HUES64 (cell line): Measurements from ENCODE around the gene SH3BP1.

ENCODE experiments used
- H3K27ac ChIP-seq: 2 replicates; pipeline ENCODE4 v1.7.0; 2013; ENCODE audit warnings: low read depth, low read length, inconsistent platforms
- H3K27me3 ChIP-seq: 2 replicates; pipeline ENCODE4 v1.6.1; 2013; ENCODE audit warnings: mild to moderate bottlenecking, low read length; ENCODE audit not compliant: insufficient read depth
- H3K36me3 ChIP-seq: 2 replicates; pipeline ENCODE4 v1.6.1; 2013; ENCODE audit warnings: mild to moderate bottlenecking, low read length; ENCODE audit not compliant: insufficient read depth
- H3K4me1 ChIP-seq: 2 replicates; pipeline ENCODE4 v1.6.1; 2013; ENCODE audit warnings: mild to moderate bottlenecking, low read length, moderate library complexity; ENCODE audit not compliant: insufficient read depth
- H3K4me3 ChIP-seq: 2 replicates; pipeline ENCODE4 v1.5.1; 2013; ENCODE audit warnings: mild to moderate bottlenecking, low read length, moderate library complexity
- H3K9ac ChIP-seq: 2 replicates; pipeline ENCODE4 v1.6.1; 2013; ENCODE audit warnings: mild to moderate bottlenecking, low read depth, low read length
- H3K9me3 ChIP-seq: 2 replicates; pipeline ENCODE4 v1.6.1; 2013; ENCODE audit warnings: low read depth, low read length; ENCODE audit not compliant: insufficient read depth
- WGBS: fragments of 150-250, 120-280 bp; methylation state at CpG from one replicate; pipeline ENCODE4 v1.1.7; 2013; ENCODE audit warnings: missing lambda C conversion rate; 5-methylcytosine and 5-hydroxymethylcytosine counted together

The SH3BP1 gene

DNA sequence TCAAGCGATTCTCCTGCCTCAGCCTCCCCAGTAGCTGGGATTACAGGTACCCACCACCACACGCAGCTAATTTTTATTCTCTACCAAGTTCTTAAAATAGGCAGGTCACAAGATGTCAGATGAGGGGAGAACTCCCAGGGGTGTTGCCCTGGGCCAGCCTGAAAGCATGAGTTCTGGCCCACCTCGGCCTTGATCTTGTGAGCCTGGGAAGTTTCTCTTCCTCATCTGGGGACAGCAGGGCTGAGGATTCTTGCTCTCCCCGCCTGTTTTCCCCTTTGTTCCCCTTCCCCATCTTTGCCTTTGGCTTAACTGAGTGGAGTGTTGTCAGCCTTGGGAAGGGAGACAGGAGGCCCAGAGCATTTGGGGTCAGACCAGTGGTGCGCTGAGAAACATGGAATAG is 22.6 kb downstream of the SH3BP1 start:
- Histone ChIP-seq H3K27ac (no peak overlapping the region), H3K9me3 (no peaks in the 10 kb centered on the region), H3K9ac (no peak overlapping the region), H3K4me3 (no peak overlapping the region), H3K36me3 (peaks cover 25% of the 10 kb centered on the region), H3K27me3 (no peaks in the 10 kb centered on the region), H3K4me1 (peaks cover 4% of the 10 kb centered on the region; the same call in 1 of the 2 replicates)
- WGBS, result 94% methylated on average over 5 of the region's 5 CpGs

DNA sequence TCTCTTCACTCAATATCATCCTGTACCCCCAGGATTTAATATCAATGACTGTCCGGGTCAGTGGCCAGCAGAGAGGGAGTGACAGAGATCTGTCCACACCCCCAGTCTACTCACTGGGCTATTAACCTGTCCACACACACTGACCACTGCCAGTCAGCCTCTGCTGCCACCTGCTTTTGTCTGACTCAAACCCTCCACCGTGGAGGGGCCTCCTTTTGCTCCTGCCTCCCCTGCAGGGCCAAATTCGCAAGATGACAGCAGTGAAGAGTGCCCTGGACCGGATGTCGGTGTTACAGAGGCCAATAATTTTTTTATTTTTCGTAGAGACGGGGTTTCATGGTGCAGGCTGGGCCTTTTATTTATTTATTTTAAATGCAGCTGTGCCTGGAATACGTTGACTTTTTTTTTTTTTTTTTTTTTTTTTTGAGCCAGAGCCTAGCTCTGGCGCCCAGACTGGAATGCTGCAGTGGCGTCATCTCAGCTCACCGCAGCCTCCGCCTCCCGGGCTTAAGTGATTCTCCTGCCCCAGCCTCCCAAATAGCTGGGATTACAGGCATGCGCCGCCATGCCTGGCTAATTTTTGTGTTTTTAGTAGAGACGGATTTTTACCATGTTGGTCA is 24.2 kb downstream of the SH3BP1 start:
- Histone ChIP-seq H3K4me3 (no peak overlapping the region), H3K9me3 (no peaks in the 10 kb centered on the region), H3K4me1 (0 out of 2 replicates have a peak, but pooled peaks cover 4% of the 10 kb centered on the region), H3K36me3 (peaks cover 25% of the 10 kb centered on the region), H3K27ac (no peak overlapping the region), H3K27me3 (no peaks in the 10 kb centered on the region), H3K9ac (no peak overlapping the region)
- WGBS, result 93% methylated on average over 16 of the region's 16 CpGs

- Histone ChIP-seq H3K4me3 (no peak overlapping the region), H3K27ac (no peak overlapping the region), H3K4me1 (0 out of 2 replicates have a peak, but pooled peaks cover 4% of the 10 kb centered on the region), H3K36me3 (peaks cover 25% of the 10 kb centered on the region), H3K27me3 (no peaks in the 10 kb centered on the region), H3K9me3 (no peaks in the 10 kb centered on the region), H3K9ac (no peak overlapping the region)
- 92% methylated on average over 16 of the region's 16 CpGs for WGBS
Observed at GRCh38 chr22:37664249-37665101, 25.0 kb downstream of the SH3BP1 start.

DNA sequence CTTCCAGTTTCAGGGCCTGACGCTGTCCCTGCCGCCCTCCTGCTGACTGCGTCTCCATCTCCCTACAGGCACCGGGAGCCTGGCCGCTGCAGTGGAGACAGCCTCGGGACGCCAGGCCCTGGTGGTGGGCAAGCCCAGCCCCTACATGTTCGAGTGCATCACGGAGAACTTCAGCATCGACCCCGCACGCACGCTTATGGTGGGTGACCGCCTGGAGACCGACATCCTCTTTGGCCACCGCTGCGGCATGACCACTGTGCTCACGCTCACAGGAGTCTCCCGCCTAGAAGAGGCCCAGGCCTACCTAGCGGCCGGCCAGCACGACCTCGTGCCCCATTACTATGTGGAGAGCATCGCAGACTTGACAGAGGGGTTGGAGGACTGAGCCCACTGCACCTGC is 26.0 kb downstream of the SH3BP1 start:
- H3K9ac ChIP-seq, result no peak overlapping the region
- H3K27ac ChIP-seq, result no peak overlapping the region
- 0 out of 2 replicates have a peak, but pooled peaks cover 2% of the 10 kb centered on the region for H3K4me1 ChIP-seq
- H3K4me3 ChIP-seq, result no peak overlapping the region
- 97% methylated on average over 24 of the region's 24 CpGs for WGBS
- no peaks in the 10 kb centered on the region for H3K27me3 ChIP-seq
- peaks cover 25% of the 10 kb centered on the region for H3K36me3 ChIP-seq
- no peaks in the 10 kb centered on the region for H3K9me3 ChIP-seq

DNA sequence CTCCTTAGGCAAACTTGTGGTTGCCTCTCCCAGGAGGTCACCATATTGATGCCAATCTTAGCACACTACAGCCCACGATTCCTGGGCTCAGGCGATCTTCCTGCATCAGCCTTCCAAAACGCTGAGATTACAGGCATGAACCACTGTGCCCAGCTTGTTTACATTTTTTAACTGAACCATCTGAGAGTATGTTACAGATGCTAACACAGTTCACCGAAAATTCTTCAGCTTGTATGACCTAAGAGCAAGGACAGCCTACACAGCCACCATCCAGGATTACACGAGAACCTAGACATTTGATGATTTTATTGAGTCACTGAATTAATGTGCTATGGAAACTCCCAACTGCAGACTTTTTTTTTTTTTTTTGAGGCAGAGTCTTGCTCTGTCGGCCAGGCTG is 30.1 kb downstream of the SH3BP1 start:
- no peaks in the 10 kb centered on the region for H3K27me3 ChIP-seq
- no peaks in the 10 kb centered on the region for H3K4me1 ChIP-seq
- no peaks in the 10 kb centered on the region for H3K9me3 ChIP-seq
- no peak overlapping the region for H3K27ac ChIP-seq
- WGBS, result 94% methylated on average over 6 of the region's 6 CpGs
- H3K9ac ChIP-seq, result no peak overlapping the region
- peaks cover 20% of the 10 kb centered on the region for H3K36me3 ChIP-seq
- H3K4me3 ChIP-seq, result no peak overlapping the region

GRCh38 chr22:37672206-37672919 is 32.9 kb downstream of the SH3BP1 start:
- H3K27ac ChIP-seq, result no peak overlapping the region

DNA sequence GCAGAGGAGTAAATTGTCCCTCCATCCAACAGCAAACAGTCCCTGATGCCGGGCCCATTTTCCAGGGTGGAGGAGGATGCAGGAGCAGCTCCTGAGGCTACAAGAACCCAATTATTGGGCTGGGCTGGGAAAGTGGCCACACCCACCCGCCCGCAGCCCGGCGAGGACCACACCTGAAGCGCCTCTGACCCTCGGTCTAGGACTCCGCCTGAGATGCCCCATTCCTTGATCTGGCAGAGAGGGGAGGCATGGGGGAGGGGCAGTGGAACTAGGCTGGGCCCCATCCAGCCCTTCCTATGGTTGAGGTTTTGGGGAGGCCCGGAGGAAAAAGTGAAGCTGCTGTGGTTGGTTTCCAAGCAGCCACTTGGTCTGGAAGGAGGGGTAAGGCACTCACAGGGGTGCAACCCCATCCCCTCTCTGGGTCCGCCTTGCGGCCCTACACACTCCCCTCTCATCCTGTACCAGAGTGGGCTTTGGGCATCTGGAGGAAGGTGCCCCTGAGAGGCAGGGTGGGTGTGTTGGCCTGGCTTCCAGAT is 33.5 kb downstream of the SH3BP1 start:
- no peaks in the 10 kb centered on the region for H3K36me3 ChIP-seq
- H3K27ac ChIP-seq, result no peak overlapping the region
- H3K9ac ChIP-seq, result no peak overlapping the region
- no peaks in the 10 kb centered on the region for H3K9me3 ChIP-seq
- H3K4me3 ChIP-seq, result no peak overlapping the region
- no peaks in the 10 kb centered on the region for H3K27me3 ChIP-seq
- peaks cover 5% of the 10 kb centered on the region for H3K4me1 ChIP-seq
- WGBS, result 90% methylated on average over 11 of the region's 11 CpGs

More at GRCh38 chr22:37672206-37672919, 32.9 kb downstream of the SH3BP1 start:
- Histone ChIP-seq H3K9me3 (no peaks in the 10 kb centered on the region), H3K9ac (no peak overlapping the region), H3K36me3 (no peaks in the 10 kb centered on the region), H3K4me1 (peaks cover 5% of the 10 kb centered on the region), H3K27me3 (no peaks in the 10 kb centered on the region), H3K4me3 (no peak overlapping the region)
- 84% methylated on average over 15 of the region's 15 CpGs for WGBS

DNA sequence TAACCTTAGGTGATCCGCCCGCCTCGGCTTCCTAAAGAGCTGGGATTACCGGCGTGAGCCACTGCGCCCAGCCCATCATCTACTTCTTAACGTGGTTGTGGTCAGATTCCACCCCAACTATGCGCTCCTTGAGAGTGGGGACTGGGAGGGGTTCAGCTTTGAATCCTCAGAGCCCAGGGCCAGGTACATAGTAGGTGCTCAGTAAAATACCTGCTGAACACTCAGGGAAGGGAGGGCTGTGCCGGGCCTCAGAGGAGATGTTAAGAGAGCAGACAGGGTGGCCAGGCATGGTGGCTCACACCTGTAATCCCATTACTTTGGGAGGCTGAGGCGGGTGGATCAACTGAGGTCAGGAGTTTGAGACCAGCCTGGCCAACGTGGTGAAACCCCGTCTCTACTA is 34.8 kb downstream of the SH3BP1 start:
- no peak overlapping the region for H3K4me3 ChIP-seq
- H3K27ac ChIP-seq, result no peak overlapping the region
- H3K36me3 ChIP-seq, result no peaks in the 10 kb centered on the region
- no peaks in the 10 kb centered on the region for H3K27me3 ChIP-seq
- H3K4me1 ChIP-seq, result peaks cover 5% of the 10 kb centered on the region
- no peaks in the 10 kb centered on the region for H3K9me3 ChIP-seq
- WGBS, result 92% methylated on average over 12 of the region's 12 CpGs
- H3K9ac ChIP-seq, result no peak overlapping the region

GRCh38 chr22:37674951-37675929 is 35.8 kb downstream of the SH3BP1 start, which contains the start of gene LGALS1:
Gene LGALS1 (plus strand): TSS chr22:37675636. CDS start chr22:37675703, 67 bp downstream.
- Histone ChIP-seq H3K36me3 (no peaks in the 10 kb centered on the region), H3K4me1 (peaks cover 5% of the 10 kb centered on the region), H3K9me3 (no peaks in the 10 kb centered on the region), H3K4me3 (peak within 1 kb of the TSS; percentile 59), H3K27ac (peak within 1 kb of the TSS; percentile 25; the same call in 1 of the 2 replicates), H3K9ac (peak within 1 kb of the TSS; percentile 42; the same call in 1 of the 2 replicates), H3K27me3 (no peaks in the 10 kb centered on the region)
- 39% methylated on average over 34 of the region's 34 CpGs for WGBS
